Measurements from ENCODE around the gene RAI1. TPM values are rescaled to one million over a fixed set of nuclear protein-coding genes. Genes with fewer than 3 reads are reported as not detected.
A peak's percentile ranks its signal among the peaks of the same experiment; 100 is the strongest.

RAI1 gene
- total and polyA plus RNA-seq, 10 of the 15 experiments (the other 5 are each of a cell fraction or from before 2014, with no cell fraction given): 0.66 to 37.7 (median 6.0) TPM

DNA sequence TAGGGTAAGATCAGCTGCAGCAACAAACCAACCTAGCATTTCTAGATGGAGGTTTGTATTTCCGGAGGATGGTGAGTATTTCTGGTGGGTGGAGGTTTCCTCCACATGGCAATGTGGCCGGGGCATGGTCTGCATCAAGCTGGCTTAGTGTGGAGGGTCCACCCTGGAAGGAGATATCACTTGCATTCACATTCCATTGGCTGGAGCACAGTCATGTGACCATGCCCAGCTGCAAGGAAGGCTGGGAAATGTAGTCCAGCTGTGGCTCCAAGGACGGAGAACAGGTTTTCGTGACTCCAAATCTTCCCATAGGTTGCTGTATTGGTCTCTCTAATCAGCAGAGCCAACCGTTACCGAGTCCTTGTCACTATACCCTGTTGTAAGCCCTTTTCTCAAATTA, 68.7 kb downstream of the RAI1 start (continued):
- TF ChIP-seq, protein P1, sequence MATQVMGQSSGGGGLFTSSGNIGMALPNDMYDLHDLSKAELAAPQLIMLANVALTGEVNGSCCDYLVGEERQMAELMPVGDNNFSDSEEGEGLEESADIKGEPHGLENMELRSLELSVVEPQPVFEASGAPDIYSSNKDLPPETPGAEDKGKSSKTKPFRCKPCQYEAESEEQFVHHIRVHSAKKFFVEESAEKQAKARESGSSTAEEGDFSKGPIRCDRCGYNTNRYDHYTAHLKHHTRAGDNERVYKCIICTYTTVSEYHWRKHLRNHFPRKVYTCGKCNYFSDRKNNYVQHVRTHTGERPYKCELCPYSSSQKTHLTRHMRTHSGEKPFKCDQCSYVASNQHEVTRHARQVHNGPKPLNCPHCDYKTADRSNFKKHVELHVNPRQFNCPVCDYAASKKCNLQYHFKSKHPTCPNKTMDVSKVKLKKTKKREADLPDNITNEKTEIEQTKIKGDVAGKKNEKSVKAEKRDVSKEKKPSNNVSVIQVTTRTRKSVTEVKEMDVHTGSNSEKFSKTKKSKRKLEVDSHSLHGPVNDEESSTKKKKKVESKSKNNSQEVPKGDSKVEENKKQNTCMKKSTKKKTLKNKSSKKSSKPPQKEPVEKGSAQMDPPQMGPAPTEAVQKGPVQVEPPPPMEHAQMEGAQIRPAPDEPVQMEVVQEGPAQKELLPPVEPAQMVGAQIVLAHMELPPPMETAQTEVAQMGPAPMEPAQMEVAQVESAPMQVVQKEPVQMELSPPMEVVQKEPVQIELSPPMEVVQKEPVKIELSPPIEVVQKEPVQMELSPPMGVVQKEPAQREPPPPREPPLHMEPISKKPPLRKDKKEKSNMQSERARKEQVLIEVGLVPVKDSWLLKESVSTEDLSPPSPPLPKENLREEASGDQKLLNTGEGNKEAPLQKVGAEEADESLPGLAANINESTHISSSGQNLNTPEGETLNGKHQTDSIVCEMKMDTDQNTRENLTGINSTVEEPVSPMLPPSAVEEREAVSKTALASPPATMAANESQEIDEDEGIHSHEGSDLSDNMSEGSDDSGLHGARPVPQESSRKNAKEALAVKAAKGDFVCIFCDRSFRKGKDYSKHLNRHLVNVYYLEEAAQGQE (IDR thresholded peaks at IDR 0.05; ENCODE audit: low read depth, low read length): no peak
- no peak for TF ChIP-seq NR2C2 (IDR thresholded peaks at IDR 0.05; ENCODE audit: borderline replicate concordance, control insufficient read depth, insufficient read length, low read depth)
- TF ChIP-seq ZBED1 (IDR thresholded peaks at IDR 0.05; ENCODE audit: borderline replicate concordance): no peak
- TF ChIP-seq PML (IDR thresholded peaks at IDR 0.05; ENCODE audit: low read length): no peak
- peak; percentile 43; the same call in 1 of the 2 replicates for TF ChIP-seq SREBF1 (IDR thresholded peaks at IDR 0.05; ENCODE audit: low read length)
- TF ChIP-seq, protein P2, sequence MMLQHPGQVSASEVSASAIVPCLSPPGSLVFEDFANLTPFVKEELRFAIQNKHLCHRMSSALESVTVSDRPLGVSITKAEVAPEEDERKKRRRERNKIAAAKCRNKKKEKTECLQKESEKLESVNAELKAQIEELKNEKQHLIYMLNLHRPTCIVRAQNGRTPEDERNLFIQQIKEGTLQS (IDR thresholded peaks at IDR 0.05; ENCODE audit: borderline replicate concordance, extremely low read depth, low read depth, low read length): peak; percentile 86; the same call in 1 of the 2 replicates
- TF ChIP-seq ESRRA (IDR thresholded peaks at IDR 0.05; ENCODE audit: low read length): no peak
- TF ChIP-seq CHD2 (IDR thresholded peaks at IDR 0.05; ENCODE audit: borderline replicate concordance, low read depth, low read length): 0 out of 2 replicates have a peak, but pooled peaks have one; percentile 34
- TF ChIP-seq STAT1 (conservative IDR thresholded peaks at IDR 0.05): no peak
- no peak for TF ChIP-seq KLF5 (IDR thresholded peaks at IDR 0.05; ENCODE audit: partially characterized antibody)
- TF ChIP-seq, protein P3, sequence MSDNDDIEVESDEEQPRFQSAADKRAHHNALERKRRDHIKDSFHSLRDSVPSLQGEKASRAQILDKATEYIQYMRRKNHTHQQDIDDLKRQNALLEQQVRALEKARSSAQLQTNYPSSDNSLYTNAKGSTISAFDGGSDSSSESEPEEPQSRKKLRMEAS (IDR thresholded peaks at IDR 0.05; ENCODE audit: low read depth, low read length): no peak
- no peak for TF ChIP-seq SREBF2 (IDR thresholded peaks at IDR 0.05; ENCODE audit: low read length)
- no peak for TF ChIP-seq ZZZ3 (IDR thresholded peaks at IDR 0.05; ENCODE audit: control insufficient read depth, insufficient read length, low read depth)
- TF ChIP-seq, protein P4, sequence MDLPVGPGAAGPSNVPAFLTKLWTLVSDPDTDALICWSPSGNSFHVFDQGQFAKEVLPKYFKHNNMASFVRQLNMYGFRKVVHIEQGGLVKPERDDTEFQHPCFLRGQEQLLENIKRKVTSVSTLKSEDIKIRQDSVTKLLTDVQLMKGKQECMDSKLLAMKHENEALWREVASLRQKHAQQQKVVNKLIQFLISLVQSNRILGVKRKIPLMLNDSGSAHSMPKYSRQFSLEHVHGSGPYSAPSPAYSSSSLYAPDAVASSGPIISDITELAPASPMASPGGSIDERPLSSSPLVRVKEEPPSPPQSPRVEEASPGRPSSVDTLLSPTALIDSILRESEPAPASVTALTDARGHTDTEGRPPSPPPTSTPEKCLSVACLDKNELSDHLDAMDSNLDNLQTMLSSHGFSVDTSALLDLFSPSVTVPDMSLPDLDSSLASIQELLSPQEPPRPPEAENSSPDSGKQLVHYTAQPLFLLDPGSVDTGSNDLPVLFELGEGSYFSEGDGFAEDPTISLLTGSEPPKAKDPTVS (IDR thresholded peaks at IDR 0.05; ENCODE audit: low read depth, low read length): no peak
- no peak for TF ChIP-seq KAT2A (conservative IDR thresholded peaks at IDR 0.05; ENCODE audit: control insufficient read depth, low read depth, low read length)
- no peak for TF ChIP-seq TCF7 (IDR thresholded peaks at IDR 0.05; ENCODE audit: borderline replicate concordance)
- TF ChIP-seq YY1 (IDR thresholded peaks at IDR 0.05; ENCODE audit: low read depth, low read length): peak; percentile 41; the same call in 1 of the 2 replicates
- TF ChIP-seq, protein P5, sequence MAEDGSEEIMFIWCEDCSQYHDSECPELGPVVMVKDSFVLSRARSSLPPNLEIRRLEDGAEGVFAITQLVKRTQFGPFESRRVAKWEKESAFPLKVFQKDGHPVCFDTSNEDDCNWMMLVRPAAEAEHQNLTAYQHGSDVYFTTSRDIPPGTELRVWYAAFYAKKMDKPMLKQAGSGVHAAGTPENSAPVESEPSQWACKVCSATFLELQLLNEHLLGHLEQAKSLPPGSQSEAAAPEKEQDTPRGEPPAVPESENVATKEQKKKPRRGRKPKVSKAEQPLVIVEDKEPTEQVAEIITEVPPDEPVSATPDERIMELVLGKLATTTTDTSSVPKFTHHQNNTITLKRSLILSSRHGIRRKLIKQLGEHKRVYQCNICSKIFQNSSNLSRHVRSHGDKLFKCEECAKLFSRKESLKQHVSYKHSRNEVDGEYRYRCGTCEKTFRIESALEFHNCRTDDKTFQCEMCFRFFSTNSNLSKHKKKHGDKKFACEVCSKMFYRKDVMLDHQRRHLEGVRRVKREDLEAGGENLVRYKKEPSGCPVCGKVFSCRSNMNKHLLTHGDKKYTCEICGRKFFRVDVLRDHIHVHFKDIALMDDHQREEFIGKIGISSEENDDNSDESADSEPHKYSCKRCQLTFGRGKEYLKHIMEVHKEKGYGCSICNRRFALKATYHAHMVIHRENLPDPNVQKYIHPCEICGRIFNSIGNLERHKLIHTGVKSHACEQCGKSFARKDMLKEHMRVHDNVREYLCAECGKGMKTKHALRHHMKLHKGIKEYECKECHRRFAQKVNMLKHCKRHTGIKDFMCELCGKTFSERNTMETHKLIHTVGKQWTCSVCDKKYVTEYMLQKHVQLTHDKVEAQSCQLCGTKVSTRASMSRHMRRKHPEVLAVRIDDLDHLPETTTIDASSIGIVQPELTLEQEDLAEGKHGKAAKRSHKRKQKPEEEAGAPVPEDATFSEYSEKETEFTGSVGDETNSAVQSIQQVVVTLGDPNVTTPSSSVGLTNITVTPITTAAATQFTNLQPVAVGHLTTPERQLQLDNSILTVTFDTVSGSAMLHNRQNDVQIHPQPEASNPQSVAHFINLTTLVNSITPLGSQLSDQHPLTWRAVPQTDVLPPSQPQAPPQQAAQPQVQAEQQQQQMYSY (CRISPR knock-in tag; IDR thresholded peaks at IDR 0.05): no peak
- TF ChIP-seq HCFC1 (IDR thresholded peaks at IDR 0.05; ENCODE audit: low read length): peak; percentile 90
